GM23338 (cell line): ENCODE data around the gene C11orf71. TPM values are rescaled to one million over a fixed set of nuclear protein-coding genes. Genes with fewer than 3 reads are reported as not detected.

ENCODE experiments used
- CREB1 ChIP-seq: fragments of 250-450 bp; sonication (Bioruptor Pico); IDR thresholded peaks from 2 replicates; pipeline ENCODE4 v1.5.0; 2020; ENCODE audit warnings: low read depth, mild to moderate bottlenecking, moderate library complexity
- EZH2phosphoT487 ChIP-seq: fragments of 200-600 bp; sonication (generic); IDR thresholded peaks from one replicate; pipeline ENCODE4 v1.8.1; 2018; ENCODE audit warnings: antibody characterized with exemption; ENCODE audit not compliant: unreplicated experiment
- JUNB ChIP-seq: IDR thresholded peaks from one replicate; pipeline ENCODE4 v1.6.1; 2016; ENCODE audit warnings: antibody characterized with exemption; ENCODE audit not compliant: unreplicated experiment
- NANOG ChIP-seq: IDR thresholded peaks from 2 replicates; pipeline ENCODE4 v1.6.1; 2016; ENCODE audit warnings: antibody characterized with exemption, borderline replicate concordance
- POLR2AphosphoS5 ChIP-seq: IDR thresholded peaks from 2 replicates; pipeline ENCODE4 v1.6.1; 2016; ENCODE audit warnings: antibody characterized with exemption, low read depth
- STAT1 ChIP-seq: IDR thresholded peaks from one replicate; pipeline ENCODE4 v1.6.1; 2016; ENCODE audit warnings: antibody characterized with exemption; ENCODE audit not compliant: unreplicated experiment
- ZNF331 ChIP-seq: fragments of 250-450 bp; sonication (Bioruptor Pico); IDR thresholded peaks from 2 replicates; pipeline ENCODE4 v1.5.0; 2020; ENCODE audit warnings: low read depth, mild to moderate bottlenecking, moderate library complexity
- polyA plus RNA-seq: library from polyadenylated mRNA; unstranded; fragments of >200 nt; fragmentation: Nextera tagmentation; extraction: Ambion mirVana; gene quantifications from 2 replicates; pipeline ENCODE4 v1.2.1, GENCODE V29; 2016
- total RNA-seq: library from RNA; depleted of rRNA; stranded (reverse); fragments of >200 nt; shearing (Covaris generic); gene quantifications from 2 replicates; pipeline ENCODE4 v1.2.3, GENCODE V29; 2014
- TF ChIP-seq, protein P1 (sequence below): fragments of 250-450 bp; sonication (Bioruptor Pico); IDR thresholded peaks from 2 replicates; pipeline ENCODE4 v1.5.0; 2020; ENCODE audit warnings: mild to moderate bottlenecking, moderate library complexity
- TF ChIP-seq, protein P2 (sequence below): IDR thresholded peaks from one replicate; pipeline ENCODE4 v1.6.1; 2018; ENCODE audit warnings: antibody characterized with exemption; ENCODE audit not compliant: unreplicated experiment
- TF ChIP-seq, protein P3 (sequence below), 2 experiments: fragments of 200-600 bp in 1 of 2; sonication (generic) in 1 of 2; conservative IDR thresholded peaks; 2 replicates each; pipeline versions ENCODE4 v1.5.1 to v1.6.1; 2016 to 2017; ENCODE audit warnings: antibody characterized with exemption in 2 of 2, low read depth in 2 of 2, mild to moderate bottlenecking in 2 of 2, moderate library complexity in 1 of 2

Gene C11orf71
- total and polyA plus RNA-seq, 2 experiments from 2014 or later, result 5.8 to 8.7 TPM

DNA sequence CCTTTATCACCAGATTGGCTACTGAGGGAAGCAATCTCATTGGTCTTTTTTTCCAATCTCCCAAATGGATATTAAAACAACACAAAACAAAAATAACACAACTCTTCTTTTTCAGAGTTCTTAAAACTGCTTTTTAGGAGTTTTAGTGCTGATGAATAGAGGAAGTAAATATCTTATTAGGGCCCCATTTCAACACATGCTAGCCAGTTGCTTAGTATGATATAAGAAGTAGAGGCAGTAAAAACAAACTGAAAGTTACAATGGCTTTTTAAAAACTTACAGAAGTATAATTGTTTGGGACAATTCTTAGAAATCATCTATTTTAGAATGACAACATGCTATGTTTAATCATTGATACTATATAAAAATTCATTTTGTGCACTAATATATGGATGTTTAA is 3.4 kb downstream of the C11orf71 start (continued):
- TF ChIP-seq, protein P1, sequence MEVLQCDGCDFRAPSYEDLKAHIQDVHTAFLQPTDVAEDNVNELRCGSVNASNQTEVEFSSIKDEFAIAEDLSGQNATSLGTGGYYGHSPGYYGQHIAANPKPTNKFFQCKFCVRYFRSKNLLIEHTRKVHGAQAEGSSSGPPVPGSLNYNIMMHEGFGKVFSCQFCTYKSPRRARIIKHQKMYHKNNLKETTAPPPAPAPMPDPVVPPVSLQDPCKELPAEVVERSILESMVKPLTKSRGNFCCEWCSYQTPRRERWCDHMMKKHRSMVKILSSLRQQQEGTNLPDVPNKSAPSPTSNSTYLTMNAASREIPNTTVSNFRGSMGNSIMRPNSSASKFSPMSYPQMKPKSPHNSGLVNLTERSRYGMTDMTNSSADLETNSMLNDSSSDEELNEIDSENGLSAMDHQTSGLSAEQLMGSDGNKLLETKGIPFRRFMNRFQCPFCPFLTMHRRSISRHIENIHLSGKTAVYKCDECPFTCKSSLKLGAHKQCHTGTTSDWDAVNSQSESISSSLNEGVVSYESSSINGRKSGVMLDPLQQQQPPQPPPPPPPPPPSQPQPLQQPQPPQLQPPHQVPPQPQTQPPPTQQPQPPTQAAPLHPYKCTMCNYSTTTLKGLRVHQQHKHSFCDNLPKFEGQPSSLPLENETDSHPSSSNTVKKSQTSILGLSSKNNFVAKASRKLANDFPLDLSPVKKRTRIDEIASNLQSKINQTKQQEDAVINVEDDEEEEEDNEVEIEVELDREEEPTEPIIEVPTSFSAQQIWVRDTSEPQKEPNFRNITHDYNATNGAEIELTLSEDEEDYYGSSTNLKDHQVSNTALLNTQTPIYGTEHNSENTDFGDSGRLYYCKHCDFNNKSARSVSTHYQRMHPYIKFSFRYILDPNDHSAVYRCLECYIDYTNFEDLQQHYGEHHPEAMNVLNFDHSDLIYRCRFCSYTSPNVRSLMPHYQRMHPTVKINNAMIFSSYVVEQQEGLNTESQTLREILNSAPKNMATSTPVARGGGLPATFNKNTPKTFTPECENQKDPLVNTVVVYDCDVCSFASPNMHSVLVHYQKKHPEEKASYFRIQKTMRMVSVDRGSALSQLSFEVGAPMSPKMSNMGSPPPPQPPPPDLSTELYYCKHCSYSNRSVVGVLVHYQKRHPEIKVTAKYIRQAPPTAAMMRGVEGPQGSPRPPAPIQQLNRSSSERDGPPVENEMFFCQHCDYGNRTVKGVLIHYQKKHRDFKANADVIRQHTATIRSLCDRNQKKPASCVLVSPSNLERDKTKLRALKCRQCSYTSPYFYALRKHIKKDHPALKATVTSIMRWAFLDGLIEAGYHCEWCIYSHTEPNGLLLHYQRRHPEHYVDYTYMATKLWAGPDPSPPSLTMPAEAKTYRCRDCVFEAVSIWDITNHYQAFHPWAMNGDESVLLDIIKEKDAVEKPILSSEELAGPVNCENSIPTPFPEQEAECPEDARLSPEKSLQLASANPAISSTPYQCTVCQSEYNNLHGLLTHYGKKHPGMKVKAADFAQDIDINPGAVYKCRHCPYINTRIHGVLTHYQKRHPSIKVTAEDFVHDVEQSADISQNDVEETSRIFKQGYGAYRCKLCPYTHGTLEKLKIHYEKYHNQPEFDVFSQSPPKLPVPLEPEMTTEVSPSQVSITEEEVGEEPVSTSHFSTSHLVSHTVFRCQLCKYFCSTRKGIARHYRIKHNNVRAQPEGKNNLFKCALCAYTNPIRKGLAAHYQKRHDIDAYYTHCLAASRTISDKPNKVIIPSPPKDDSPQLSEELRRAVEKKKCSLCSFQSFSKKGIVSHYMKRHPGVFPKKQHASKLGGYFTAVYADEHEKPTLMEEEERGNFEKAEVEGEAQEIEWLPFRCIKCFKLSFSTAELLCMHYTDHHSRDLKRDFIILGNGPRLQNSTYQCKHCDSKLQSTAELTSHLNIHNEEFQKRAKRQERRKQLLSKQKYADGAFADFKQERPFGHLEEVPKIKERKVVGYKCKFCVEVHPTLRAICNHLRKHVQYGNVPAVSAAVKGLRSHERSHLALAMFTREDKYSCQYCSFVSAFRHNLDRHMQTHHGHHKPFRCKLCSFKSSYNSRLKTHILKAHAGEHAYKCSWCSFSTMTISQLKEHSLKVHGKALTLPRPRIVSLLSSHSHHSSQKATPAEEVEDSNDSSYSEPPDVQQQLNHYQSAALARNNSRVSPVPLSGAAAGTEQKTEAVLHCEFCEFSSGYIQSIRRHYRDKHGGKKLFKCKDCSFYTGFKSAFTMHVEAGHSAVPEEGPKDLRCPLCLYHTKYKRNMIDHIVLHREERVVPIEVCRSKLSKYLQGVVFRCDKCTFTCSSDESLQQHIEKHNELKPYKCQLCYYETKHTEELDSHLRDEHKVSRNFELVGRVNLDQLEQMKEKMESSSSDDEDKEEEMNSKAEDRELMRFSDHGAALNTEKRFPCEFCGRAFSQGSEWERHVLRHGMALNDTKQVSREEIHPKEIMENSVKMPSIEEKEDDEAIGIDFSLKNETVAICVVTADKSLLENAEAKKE (CRISPR knock-in tag), result no peak
- TF ChIP-seq CREB1 (CRISPR knock-in tag) (no peak), POLR2AphosphoS5 (no peak), NANOG (no peak), EZH2phosphoT487 (no peak), ZNF331 (no peak), STAT1 (no peak), JUNB (no peak)
- TF ChIP-seq, protein P2, sequence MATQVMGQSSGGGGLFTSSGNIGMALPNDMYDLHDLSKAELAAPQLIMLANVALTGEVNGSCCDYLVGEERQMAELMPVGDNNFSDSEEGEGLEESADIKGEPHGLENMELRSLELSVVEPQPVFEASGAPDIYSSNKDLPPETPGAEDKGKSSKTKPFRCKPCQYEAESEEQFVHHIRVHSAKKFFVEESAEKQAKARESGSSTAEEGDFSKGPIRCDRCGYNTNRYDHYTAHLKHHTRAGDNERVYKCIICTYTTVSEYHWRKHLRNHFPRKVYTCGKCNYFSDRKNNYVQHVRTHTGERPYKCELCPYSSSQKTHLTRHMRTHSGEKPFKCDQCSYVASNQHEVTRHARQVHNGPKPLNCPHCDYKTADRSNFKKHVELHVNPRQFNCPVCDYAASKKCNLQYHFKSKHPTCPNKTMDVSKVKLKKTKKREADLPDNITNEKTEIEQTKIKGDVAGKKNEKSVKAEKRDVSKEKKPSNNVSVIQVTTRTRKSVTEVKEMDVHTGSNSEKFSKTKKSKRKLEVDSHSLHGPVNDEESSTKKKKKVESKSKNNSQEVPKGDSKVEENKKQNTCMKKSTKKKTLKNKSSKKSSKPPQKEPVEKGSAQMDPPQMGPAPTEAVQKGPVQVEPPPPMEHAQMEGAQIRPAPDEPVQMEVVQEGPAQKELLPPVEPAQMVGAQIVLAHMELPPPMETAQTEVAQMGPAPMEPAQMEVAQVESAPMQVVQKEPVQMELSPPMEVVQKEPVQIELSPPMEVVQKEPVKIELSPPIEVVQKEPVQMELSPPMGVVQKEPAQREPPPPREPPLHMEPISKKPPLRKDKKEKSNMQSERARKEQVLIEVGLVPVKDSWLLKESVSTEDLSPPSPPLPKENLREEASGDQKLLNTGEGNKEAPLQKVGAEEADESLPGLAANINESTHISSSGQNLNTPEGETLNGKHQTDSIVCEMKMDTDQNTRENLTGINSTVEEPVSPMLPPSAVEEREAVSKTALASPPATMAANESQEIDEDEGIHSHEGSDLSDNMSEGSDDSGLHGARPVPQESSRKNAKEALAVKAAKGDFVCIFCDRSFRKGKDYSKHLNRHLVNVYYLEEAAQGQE, result no peak
- TF ChIP-seq, protein P3, sequence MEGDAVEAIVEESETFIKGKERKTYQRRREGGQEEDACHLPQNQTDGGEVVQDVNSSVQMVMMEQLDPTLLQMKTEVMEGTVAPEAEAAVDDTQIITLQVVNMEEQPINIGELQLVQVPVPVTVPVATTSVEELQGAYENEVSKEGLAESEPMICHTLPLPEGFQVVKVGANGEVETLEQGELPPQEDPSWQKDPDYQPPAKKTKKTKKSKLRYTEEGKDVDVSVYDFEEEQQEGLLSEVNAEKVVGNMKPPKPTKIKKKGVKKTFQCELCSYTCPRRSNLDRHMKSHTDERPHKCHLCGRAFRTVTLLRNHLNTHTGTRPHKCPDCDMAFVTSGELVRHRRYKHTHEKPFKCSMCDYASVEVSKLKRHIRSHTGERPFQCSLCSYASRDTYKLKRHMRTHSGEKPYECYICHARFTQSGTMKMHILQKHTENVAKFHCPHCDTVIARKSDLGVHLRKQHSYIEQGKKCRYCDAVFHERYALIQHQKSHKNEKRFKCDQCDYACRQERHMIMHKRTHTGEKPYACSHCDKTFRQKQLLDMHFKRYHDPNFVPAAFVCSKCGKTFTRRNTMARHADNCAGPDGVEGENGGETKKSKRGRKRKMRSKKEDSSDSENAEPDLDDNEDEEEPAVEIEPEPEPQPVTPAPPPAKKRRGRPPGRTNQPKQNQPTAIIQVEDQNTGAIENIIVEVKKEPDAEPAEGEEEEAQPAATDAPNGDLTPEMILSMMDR (conservative IDR thresholded peaks at IDR 0.05; ENCODE audit: low read depth in 2 of 2), result no peak
